Bronchial epithelial cell (primary cell): ENCODE data around the gene MRPL36. TPM values are rescaled to one million over a fixed set of nuclear protein-coding genes. Genes with fewer than 3 reads are reported as not detected.

Experiments
- DNase-seq: peaks from one replicate; pipeline ENCODE4 v3.0.0-alpha.2; 2010; ENCODE audit warnings: low read depth
- FAIRE-seq: peaks from 2 replicates; lab custom pipeline; 2011; peaks lifted over from hg19 to GRCh38; lab: Jason Lieb, UNC
- H3K27me3 ChIP-seq: 2 replicates; pipeline ENCODE4 v1.5.1; 2011; ENCODE audit warnings: low read length; ENCODE audit not compliant: control insufficient read depth, insufficient read depth
- H3K36me3 ChIP-seq: 2 replicates; pipeline ENCODE4 v1.5.1; 2011; ENCODE audit warnings: low read length; ENCODE audit not compliant: control insufficient read depth, insufficient read depth
- H3K4me3 ChIP-seq: 2 replicates; pipeline ENCODE4 v1.5.1; 2011; ENCODE audit warnings: mild to moderate bottlenecking, low read depth, low read length, control low read depth
- total RNA-seq: library from RNA; depleted of rRNA; stranded (reverse); fragments of >200 nt; gene quantifications from 2 replicates; pipeline ENCODE4 v1.2.1, GENCODE V29; 2014
- TF ChIP-seq, protein P1 (sequence below): IDR thresholded peaks from 2 replicates; pipeline ENCODE4 v1.5.1; 2011; ENCODE audit warnings: mild to moderate bottlenecking, moderate library complexity, low read length, control low read depth, inconsistent platforms; ENCODE audit not compliant: insufficient read depth, severe bottlenecking

Gene MRPL36
- total RNA-seq, 1 donor from 2014 or later = 61.1 TPM

DNA sequence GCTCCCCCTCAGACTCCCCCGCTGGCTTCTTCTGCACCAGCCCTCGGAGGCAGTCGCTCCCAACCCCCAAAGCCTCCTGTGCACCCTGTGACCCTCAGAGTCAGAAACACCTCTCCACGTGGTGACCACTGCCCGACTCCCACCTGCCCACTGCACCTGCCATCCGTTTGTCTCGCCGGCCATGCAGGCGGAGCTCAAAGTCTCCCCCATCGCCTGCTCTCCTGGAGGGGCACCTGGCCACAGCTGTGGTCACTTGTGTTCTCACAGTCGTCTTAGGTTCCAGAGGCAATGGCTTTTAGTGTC is 38.2 kb downstream of the MRPL36 start:
- DNase-seq = no peak
- TF ChIP-seq, protein P1, sequence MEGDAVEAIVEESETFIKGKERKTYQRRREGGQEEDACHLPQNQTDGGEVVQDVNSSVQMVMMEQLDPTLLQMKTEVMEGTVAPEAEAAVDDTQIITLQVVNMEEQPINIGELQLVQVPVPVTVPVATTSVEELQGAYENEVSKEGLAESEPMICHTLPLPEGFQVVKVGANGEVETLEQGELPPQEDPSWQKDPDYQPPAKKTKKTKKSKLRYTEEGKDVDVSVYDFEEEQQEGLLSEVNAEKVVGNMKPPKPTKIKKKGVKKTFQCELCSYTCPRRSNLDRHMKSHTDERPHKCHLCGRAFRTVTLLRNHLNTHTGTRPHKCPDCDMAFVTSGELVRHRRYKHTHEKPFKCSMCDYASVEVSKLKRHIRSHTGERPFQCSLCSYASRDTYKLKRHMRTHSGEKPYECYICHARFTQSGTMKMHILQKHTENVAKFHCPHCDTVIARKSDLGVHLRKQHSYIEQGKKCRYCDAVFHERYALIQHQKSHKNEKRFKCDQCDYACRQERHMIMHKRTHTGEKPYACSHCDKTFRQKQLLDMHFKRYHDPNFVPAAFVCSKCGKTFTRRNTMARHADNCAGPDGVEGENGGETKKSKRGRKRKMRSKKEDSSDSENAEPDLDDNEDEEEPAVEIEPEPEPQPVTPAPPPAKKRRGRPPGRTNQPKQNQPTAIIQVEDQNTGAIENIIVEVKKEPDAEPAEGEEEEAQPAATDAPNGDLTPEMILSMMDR = no peak
- no peaks in the 10 kb centered on the region for H3K36me3 ChIP-seq
- H3K27me3 ChIP-seq = no peaks in the 10 kb centered on the region
- no peak overlapping the region for H3K4me3 ChIP-seq
- FAIRE-seq = no peak

DNA sequence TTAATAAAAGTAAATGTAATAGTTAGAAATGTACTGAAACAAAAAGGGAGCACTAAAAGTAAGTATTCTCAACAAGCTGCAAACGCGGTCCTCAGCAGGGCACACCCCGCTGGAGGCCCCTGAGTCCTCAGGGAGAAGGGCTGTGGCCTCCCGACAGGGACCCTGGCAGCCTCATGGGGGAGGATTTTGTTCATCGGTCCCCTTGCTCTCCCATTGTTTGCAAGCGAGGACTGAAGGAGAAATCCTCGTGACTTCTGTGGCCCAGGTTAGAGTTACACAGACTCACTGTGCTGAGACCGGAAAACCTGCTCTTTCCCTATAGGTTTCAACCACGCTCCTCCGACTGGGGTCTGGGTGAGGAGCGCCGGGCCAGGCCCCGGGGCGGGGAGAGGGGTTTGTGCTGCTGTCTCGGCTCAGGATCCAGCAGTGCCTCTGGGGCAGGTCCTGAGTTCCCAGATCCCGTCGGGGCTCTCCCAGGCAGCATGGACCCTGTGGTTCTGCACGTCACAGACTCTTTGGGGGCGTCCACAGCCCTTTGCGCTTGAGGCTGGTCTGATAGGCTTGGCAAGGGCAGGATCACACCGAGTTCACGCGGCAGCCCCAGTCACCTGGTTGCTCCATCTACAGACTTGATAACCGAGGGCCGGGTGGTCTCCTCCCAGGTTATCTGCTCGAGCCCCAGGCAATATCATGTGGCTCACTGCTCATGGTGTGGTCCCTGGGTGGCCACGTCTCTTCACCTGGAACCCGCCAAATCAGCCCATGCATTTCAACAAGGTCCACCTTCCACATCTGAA is 38.8 kb downstream of the MRPL36 start:
- DNase-seq = no peak

DNA sequence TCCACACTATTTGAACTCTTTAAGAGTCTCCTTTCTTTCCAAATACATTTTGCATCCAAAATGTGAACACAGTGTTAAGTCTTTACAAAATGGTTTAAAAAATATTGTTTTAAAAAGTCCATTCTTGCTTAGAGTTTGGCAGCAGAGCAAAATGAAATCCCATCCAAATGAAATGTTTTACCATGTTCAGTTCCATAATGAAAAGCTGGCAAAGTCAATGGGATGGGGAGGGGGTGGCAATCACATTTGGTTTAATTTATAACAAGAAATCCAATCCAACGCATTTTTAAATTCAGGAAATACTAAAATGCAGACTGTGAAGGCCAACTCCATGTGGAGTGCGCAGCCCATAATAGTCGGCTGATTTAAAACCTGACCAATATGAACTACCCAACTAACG is 39.4 kb downstream of the MRPL36 start:
- no peak for DNase-seq

More for the DNA sequence above, 38.8 kb downstream of the MRPL36 start:
- no peak overlapping the region for H3K4me3 ChIP-seq
- FAIRE-seq = no peak
- no peaks in the 10 kb centered on the region for H3K27me3 ChIP-seq
- TF ChIP-seq, protein P1 = no peak
- H3K36me3 ChIP-seq = no peaks in the 10 kb centered on the region

DNA sequence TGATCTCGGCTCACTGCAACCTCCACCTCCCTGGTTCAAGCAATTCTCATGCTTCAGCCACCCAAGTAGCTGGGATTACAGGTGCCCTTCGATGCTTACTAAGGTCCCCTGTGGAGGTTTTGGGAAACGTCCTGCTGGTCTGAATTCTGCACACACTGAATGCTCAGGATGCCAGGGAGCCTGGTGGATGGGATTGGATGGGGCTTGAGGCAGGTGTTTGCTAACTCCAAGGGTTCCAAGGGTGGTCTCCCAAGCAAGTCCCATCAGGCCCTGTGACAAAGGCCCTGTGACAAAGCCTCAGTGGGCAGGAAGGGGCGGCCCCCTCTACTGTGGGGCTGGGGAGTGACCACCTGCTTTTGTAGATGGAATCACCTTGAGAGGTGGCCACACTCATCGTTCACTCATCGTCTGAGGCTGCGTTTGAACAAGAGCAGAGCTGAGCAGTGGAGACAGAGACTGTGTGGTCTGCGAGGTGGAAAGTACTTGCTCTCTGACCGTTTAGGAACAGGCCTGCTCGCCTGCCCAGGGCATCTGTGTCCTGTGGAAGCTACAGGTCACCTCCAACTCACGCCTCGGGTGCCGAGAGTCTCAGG is 40.2 kb downstream of the MRPL36 start:
- TF ChIP-seq, protein P1 = no peak
- DNase-seq (no peak), FAIRE-seq (no peak)
- Histone ChIP-seq H3K27me3 (no peaks in the 10 kb centered on the region), H3K36me3 (no peaks in the 10 kb centered on the region), H3K4me3 (no peak overlapping the region)

More for the DNA sequence above, 39.4 kb downstream of the MRPL36 start:
- Histone ChIP-seq H3K4me3 (no peak overlapping the region), H3K36me3 (no peaks in the 10 kb centered on the region), H3K27me3 (no peaks in the 10 kb centered on the region)
- FAIRE-seq = no peak
- TF ChIP-seq, protein P1 = no peak

- DNase-seq (no peak), FAIRE-seq (no peak)
- Histone ChIP-seq H3K36me3 (no peaks in the 10 kb centered on the region), H3K27me3 (no peaks in the 10 kb centered on the region), H3K4me3 (no peak overlapping the region)
- TF ChIP-seq, protein P1 = no peak
Observed at GRCh38 chr5:1758574-1758973, 41.1 kb downstream of the MRPL36 start.
